Left ventricle myocardium inferior (tissue), 1 donor: ENCODE data around the gene CHP2. TPM values are rescaled to one million over a fixed set of nuclear protein-coding genes. Genes with fewer than 3 reads are reported as not detected.
"Not testable (repeated sequence)": the region's sequence is repeated elsewhere in the genome, so short reads cannot be mapped to it uniquely, and the experiment has no call there.

Experiments used
- DNase-seq: peaks from one replicate; pipeline ENCODE4 v3.0.0-alpha.2; 2020
- H3K27ac ChIP-seq: fragments of 200-600 bp; replicated peaks from 2 replicates; pipeline ENCODE4 v1.8.0; 2021
- H3K27me3 ChIP-seq: fragments of 200-600 bp; 2 replicates; pipeline ENCODE4 v1.8.0; 2021; ENCODE audit warnings: low read depth
- H3K36me3 ChIP-seq: fragments of 200-600 bp; 2 replicates; pipeline ENCODE4 v1.8.0; 2021
- H3K4me1 ChIP-seq: fragments of 200-600 bp; 2 replicates; pipeline ENCODE4 v1.8.0; 2021
- H3K4me3 ChIP-seq: fragments of 200-600 bp; 2 replicates; pipeline ENCODE4 v1.8.0; 2021; ENCODE audit warnings: mild to moderate bottlenecking, moderate library complexity
- H3K9me3 ChIP-seq: fragments of 200-600 bp; replicated peaks from 2 replicates; pipeline ENCODE4 v1.8.0; 2021
- intact Hi-C: fragments of 100-400 bp; cut with micrococcal nuclease; formaldehyde crosslinking; loops from one replicate; pipeline ENCODE4 v1.11.0; 2022
- total RNA-seq: library from RNA; stranded (reverse); fragmentation: NEBNext Ultra II Directional; extraction: Animal tissue kit (Norgen Biotek cat#: 25700); gene quantifications from one replicate; pipeline ENCODE4 v1.2.1, GENCODE V29; 2021
- TF ChIP-seq, protein P1 (sequence below): fragments of 200-600 bp; IDR thresholded peaks from 2 replicates; pipeline ENCODE4 v1.8.0; 2021; ENCODE audit warnings: antibody characterized with exemption, mild to moderate bottlenecking, borderline replicate concordance
- donor health status: DM: no; HTN: yes; CAD: no; lungs with severe emphysema.

CHP2 gene
- total RNA-seq, 1 donor from 2014 or later, result not detected

DNA sequence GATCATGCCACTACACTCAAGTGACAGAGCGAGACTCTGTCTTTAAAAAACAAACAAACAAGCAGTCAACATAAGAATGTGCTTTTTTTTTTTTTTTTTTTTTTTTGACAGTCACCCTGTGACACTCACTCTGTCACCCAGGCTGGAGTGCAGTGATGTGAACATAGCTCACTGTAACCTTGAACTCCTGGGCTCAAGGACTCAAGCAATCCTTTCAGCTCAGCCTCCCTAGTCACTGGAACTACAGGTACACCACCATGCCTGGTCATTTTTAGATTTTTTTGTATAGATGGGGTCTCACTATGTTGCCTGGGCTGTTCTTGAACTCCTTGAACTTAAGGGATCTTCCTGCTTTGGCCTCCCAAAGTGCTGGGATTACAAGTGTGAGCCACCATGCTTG is 15.3 kb upstream of the CHP2 start:
- intact Hi-C loops, result loop anchor here (10.0 kb wide), 1 partner anchor 295 kb away; no protein-coding TSS in a partner anchor

DNA sequence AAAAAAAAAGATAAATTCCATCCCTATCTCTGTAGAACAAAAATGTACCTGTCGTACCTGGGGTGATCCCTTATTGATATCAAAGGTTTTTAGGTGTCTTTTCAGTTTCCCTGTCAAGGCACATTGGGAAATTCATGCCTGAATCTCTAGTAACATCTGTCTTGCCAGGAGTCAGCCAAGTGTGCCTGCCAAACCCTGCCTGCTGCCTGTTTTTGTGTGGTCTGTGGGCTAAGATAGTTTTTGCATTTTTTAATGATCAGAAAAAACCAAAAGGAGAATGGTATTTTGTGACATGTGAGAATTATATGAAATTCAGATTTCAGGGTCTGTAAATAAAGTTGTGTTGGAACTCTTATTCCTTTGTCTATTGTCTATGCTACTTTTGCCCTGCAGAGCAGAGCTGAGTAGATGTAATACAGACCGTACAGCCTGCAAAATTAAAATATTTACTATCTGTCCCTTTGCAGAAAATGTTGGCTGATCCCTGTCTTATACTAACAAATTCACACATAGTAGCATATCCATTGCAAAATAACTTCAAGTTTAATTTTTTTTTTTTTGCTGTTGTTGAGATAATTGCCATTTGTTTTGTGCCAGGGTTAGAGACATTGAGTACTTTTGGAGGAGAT is 13.0 kb upstream of the CHP2 start:
- H3K4me3 ChIP-seq, result no peak overlapping the region
- no peak for DNase-seq
- H3K36me3 ChIP-seq, result no peaks in the 10 kb centered on the region
- TF ChIP-seq, protein P1, sequence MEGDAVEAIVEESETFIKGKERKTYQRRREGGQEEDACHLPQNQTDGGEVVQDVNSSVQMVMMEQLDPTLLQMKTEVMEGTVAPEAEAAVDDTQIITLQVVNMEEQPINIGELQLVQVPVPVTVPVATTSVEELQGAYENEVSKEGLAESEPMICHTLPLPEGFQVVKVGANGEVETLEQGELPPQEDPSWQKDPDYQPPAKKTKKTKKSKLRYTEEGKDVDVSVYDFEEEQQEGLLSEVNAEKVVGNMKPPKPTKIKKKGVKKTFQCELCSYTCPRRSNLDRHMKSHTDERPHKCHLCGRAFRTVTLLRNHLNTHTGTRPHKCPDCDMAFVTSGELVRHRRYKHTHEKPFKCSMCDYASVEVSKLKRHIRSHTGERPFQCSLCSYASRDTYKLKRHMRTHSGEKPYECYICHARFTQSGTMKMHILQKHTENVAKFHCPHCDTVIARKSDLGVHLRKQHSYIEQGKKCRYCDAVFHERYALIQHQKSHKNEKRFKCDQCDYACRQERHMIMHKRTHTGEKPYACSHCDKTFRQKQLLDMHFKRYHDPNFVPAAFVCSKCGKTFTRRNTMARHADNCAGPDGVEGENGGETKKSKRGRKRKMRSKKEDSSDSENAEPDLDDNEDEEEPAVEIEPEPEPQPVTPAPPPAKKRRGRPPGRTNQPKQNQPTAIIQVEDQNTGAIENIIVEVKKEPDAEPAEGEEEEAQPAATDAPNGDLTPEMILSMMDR, result no peak
- H3K27me3 ChIP-seq, result peaks cover 90% of the 10 kb centered on the region
- intact Hi-C loops, result no loop called here
- H3K9me3 ChIP-seq, result peaks cover 4% of the 10 kb centered on the region
- no peaks in the 10 kb centered on the region for H3K4me1 ChIP-seq
- H3K27ac ChIP-seq, result no peak overlapping the region

More for the DNA sequence above, 15.3 kb upstream of the CHP2 start:
- Histone ChIP-seq H3K4me1 (no peaks in the 10 kb centered on the region), H3K27me3 (peaks cover 80% of the 10 kb centered on the region), H3K27ac (no peak overlapping the region), H3K36me3 (no peaks in the 10 kb centered on the region), H3K4me3 (no peak overlapping the region), H3K9me3 (no peaks in the 10 kb centered on the region)
- DNase-seq, result no peak
- TF ChIP-seq, protein P1, result no peak

DNA sequence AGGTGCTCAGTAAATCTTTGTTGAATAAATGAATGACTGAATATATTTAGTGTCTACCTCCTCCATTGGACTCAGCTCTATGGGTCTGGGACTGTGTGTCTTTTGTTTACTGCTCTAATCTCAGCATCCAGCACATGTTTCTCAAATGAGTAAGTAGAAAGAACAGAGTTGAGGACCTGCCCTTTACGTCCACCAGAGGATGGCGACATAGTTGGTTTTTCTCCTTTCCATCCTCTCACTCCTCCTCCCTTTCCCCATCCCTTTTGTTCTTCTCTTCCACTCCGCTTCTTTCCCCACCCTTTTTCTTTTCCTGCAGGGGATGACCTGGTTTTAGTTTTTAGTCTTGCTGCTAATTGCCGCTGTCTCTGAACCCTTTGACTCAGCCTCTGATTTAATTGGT is 12.1 kb upstream of the CHP2 start:
- H3K27ac ChIP-seq, result no peak overlapping the region
- no peak overlapping the region for H3K4me3 ChIP-seq
- no peak for DNase-seq
- H3K27me3 ChIP-seq, result peaks cover 94% of the 10 kb centered on the region
- TF ChIP-seq, protein P1, result no peak
- peaks cover 10% of the 10 kb centered on the region for H3K9me3 ChIP-seq
- H3K4me1 ChIP-seq, result no peaks in the 10 kb centered on the region
- intact Hi-C loops, result no loop called here
- H3K36me3 ChIP-seq, result no peaks in the 10 kb centered on the region

DNA sequence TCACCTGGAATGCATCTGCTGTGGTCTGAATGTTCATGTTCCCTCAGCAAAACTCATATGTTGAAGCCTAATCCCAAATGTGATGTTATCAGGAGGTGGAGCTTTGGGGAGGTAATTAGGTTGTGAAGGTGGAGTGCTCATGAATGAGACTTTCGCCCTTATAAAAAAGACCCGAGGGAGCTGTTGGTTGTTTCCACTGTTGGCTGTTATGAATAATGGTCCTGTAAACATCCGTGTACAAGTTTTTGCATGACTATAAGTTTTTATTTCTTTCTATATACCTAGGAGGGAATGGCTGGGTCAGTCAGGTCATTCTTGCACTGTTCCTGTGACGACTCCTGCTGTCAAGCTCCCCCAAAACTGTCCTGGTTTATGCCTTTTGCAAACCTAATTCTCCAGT is 9.6 kb upstream of the CHP2 start:
- peaks cover 10% of the 10 kb centered on the region for H3K9me3 ChIP-seq
- TF ChIP-seq, protein P1, result no peak
- peaks cover 80% of the 10 kb centered on the region for H3K27me3 ChIP-seq
- DNase-seq, result no peak
- H3K4me3 ChIP-seq, result no peak overlapping the region
- H3K36me3 ChIP-seq, result no peaks in the 10 kb centered on the region
- intact Hi-C loops, result no loop called here
- no peaks in the 10 kb centered on the region for H3K4me1 ChIP-seq
- H3K27ac ChIP-seq, result no peak overlapping the region

DNA sequence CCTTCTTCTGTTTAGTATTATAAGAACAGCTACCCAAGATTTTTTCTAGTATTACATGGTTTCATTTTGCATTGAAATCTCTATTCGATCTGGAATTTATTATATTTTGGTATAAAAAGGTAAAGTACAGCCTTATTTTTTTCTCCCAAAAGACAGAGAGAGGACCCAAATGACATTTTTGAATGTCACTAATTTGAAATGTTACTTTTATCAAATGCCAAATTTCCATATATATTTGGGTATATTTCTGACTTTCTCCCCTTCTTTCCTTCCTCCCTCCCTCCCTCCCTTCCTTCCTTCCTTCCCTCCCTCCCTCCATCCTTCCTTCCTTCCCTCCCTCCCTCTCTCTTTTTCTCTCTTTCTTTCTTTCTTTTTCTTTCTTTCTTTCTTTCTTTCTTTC is 6.2 kb upstream of the CHP2 start:
- Histone ChIP-seq H3K27ac (no peak overlapping the region), H3K36me3 (no peaks in the 10 kb centered on the region), H3K4me1 (no peaks in the 10 kb centered on the region), H3K27me3 (peaks cover 71% of the 10 kb centered on the region), H3K4me3 (no peak overlapping the region), H3K9me3 (peaks cover 10% of the 10 kb centered on the region)
- intact Hi-C loops, result no loop called here
- TF ChIP-seq, protein P1, result no peak
- DNase-seq, result no peak

DNA sequence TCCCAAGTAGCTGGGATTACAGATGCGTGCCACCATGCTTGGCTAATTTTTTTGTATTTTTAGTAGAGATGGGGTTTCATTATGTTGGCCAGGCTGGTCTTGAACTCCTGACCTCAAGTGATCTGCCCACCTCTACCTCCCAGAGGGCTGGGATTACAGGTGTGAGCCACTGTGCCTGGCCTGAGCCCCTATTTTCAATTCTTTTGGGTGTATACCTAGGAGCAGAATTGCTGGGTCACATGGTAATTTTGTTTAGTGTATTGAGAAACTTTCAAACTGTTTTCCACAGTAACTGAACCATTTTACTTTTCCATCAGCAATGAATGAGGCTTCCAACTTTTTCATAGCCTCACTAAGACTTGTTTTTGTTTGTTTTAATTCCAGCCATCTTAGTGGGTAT is 3.8 kb upstream of the CHP2 start:
- H3K4me3 ChIP-seq, H3K9me3 ChIP-seq, DNase-seq, H3K27ac ChIP-seq, intact Hi-C loops, H3K36me3 ChIP-seq: not testable (repeated sequence)
- Histone ChIP-seq H3K4me1 (peaks cover 12% of the 10 kb centered on the region), H3K27me3 (peaks cover 71% of the 10 kb centered on the region)
